SU-DHL-6 (cell line): Measurements from ENCODE around the gene SYCP3.

Source experiments
- H2AFZ ChIP-seq: fragments of 200-600 bp; sonication (generic); 2 replicates; pipeline ENCODE4 v1.6.1; 2014; ENCODE audit warnings: low read depth, mild to moderate bottlenecking, moderate library complexity, mixed read lengths, antibody characterized with exemption, low read length; ENCODE audit not compliant: severe bottlenecking
- H3F3A ChIP-seq: fragments of 200-600 bp; shearing (Covaris generic); 2 replicates; pipeline ENCODE4 v1.6.0; 2016; ENCODE audit warnings: antibody characterized with exemption, mild to moderate bottlenecking; ENCODE audit not compliant: insufficient read depth
- H3K27ac ChIP-seq: fragments of 200-600 bp; sonication (generic); 2 replicates; pipeline ENCODE4 v1.5.1; 2016; ENCODE audit warnings: low read depth, mild to moderate bottlenecking, low read length, moderate library complexity, mixed read lengths
- H3K27me3 ChIP-seq: fragments of 200-600 bp; sonication (generic), shearing (Covaris generic); 2 replicates; pipeline ENCODE4 v1.6.0; 2014; ENCODE audit warnings: mild to moderate bottlenecking, low read length
- H3K36me3 ChIP-seq: fragments of 200-600 bp; sonication (generic); 2 replicates; pipeline ENCODE4 v1.6.1; 2014; ENCODE audit warnings: mild to moderate bottlenecking, low read length, mixed read lengths
- H3K4me2 ChIP-seq: fragments of 300-600, 200-600 bp; shearing (Covaris generic), sonication (generic); 2 replicates; pipeline ENCODE4 v1.6.0; 2014; ENCODE audit warnings: low read length, low read depth, mild to moderate bottlenecking; ENCODE audit not compliant: poor library complexity, severe bottlenecking
- H3K4me3 ChIP-seq: fragments of 200-600 bp; sonication (generic); 2 replicates; pipeline ENCODE4 v1.5.1; 2014; ENCODE audit warnings: antibody characterized with exemption, low read length, mild to moderate bottlenecking, mixed read lengths; ENCODE audit not compliant: insufficient read depth, poor library complexity, severe bottlenecking
- H3K79me2 ChIP-seq: fragments of 200-600 bp; sonication (generic); 2 replicates; pipeline ENCODE4 v1.6.1; 2014; ENCODE audit warnings: mild to moderate bottlenecking, low read length, moderate library complexity; ENCODE audit not compliant: insufficient read depth
- H3K9ac ChIP-seq: fragments of 200-600 bp; sonication (generic); 2 replicates; pipeline ENCODE4 v1.7.0; 2014; ENCODE audit warnings: mild to moderate bottlenecking, low read length
- H3K9me2 ChIP-seq: fragments of 200-600 bp; sonication (generic); replicated peaks from 2 replicates; pipeline ENCODE4 v1.6.1; 2014; ENCODE audit warnings: low read length; ENCODE audit not compliant: insufficient read depth
- H3K9me3 ChIP-seq: fragments of 200-600 bp; sonication (generic); 2 replicates; pipeline ENCODE4 v1.6.1; 2014; ENCODE audit warnings: low read length, mixed read lengths; ENCODE audit not compliant: insufficient read depth
- H4K20me1 ChIP-seq: fragments of 200-600 bp; sonication (generic); 2 replicates; pipeline ENCODE4 v1.6.1; 2014; ENCODE audit warnings: low read depth, mild to moderate bottlenecking, antibody characterized with exemption, low read length, moderate library complexity, mixed read lengths
- EZH2phosphoT487 ChIP-seq: fragments of 200-600 bp; sonication (generic), shearing (Covaris generic); conservative IDR thresholded peaks from 2 replicates; pipeline ENCODE4 v1.6.1; 2018; ENCODE audit warnings: mild to moderate bottlenecking, antibody characterized with exemption, low read length, moderate library complexity, mixed read lengths
- TF ChIP-seq, protein P1 (sequence below): fragments of 200-600 bp; sonication (generic); IDR thresholded peaks from one replicate; pipeline ENCODE4 v1.5.1; 2017; ENCODE audit warnings: antibody characterized with exemption, mild to moderate bottlenecking, low read length, moderate library complexity; ENCODE audit not compliant: insufficient read depth, poor library complexity, severe bottlenecking

SYCP3 gene

DNA sequence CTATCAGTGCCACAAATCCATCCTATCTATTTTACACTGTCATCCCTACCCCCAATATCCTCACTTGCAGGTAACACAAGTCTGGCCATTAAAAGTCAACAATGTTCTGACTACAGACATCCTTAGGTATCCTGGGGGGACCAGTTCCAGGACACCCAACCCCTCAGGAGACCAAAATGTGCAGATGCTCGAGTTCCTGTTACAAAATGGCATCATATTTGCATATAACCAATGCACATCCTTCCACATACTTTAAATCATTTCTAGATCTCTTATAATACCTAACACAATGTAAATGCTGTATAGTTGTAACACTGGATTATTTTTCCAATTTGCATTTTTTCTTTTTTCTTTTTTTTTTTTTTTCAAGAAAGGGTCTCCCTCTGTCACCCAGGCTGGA lies 6.9 kb downstream of the SYCP3 start:
- Histone ChIP-seq H3K36me3 (peaks cover 12% of the 10 kb centered on the region), H3K27ac (no peak overlapping the region), H2AFZ (no peak overlapping the region), H3F3A (peaks cover 4% of the 10 kb centered on the region; the same call in 1 of the 2 replicates), H3K9me2 (no peaks in the 10 kb centered on the region), H3K27me3 (no peaks in the 10 kb centered on the region), H3K9me3 (no peaks in the 10 kb centered on the region), H3K4me2 (no peak overlapping the region), H4K20me1 (no peaks in the 10 kb centered on the region), H3K9ac (no peak overlapping the region), H3K79me2 (no peaks in the 10 kb centered on the region), H3K4me3 (no peak overlapping the region)
- TF ChIP-seq, protein P1, sequence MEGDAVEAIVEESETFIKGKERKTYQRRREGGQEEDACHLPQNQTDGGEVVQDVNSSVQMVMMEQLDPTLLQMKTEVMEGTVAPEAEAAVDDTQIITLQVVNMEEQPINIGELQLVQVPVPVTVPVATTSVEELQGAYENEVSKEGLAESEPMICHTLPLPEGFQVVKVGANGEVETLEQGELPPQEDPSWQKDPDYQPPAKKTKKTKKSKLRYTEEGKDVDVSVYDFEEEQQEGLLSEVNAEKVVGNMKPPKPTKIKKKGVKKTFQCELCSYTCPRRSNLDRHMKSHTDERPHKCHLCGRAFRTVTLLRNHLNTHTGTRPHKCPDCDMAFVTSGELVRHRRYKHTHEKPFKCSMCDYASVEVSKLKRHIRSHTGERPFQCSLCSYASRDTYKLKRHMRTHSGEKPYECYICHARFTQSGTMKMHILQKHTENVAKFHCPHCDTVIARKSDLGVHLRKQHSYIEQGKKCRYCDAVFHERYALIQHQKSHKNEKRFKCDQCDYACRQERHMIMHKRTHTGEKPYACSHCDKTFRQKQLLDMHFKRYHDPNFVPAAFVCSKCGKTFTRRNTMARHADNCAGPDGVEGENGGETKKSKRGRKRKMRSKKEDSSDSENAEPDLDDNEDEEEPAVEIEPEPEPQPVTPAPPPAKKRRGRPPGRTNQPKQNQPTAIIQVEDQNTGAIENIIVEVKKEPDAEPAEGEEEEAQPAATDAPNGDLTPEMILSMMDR: no peak
- TF ChIP-seq EZH2phosphoT487: no peak

GRCh38 chr12:101729842-101730241 lies 9.4 kb downstream of the SYCP3 start:
- Histone ChIP-seq H3K9me3 (no peaks in the 10 kb centered on the region), H3K9me2 (no peaks in the 10 kb centered on the region), H3K4me2 (no peak overlapping the region), H2AFZ (no peak overlapping the region), H3K36me3 (peaks cover 12% of the 10 kb centered on the region), H3F3A (no peaks in the 10 kb centered on the region), H3K27ac (no peak overlapping the region), H3K27me3 (no peaks in the 10 kb centered on the region), H3K79me2 (no peaks in the 10 kb centered on the region), H4K20me1 (no peaks in the 10 kb centered on the region), H3K4me3 (no peak overlapping the region), H3K9ac (no peak overlapping the region)
- TF ChIP-seq, protein P1: no peak
- no peak for TF ChIP-seq EZH2phosphoT487

- no peaks in the 10 kb centered on the region for H4K20me1 ChIP-seq
- no peaks in the 10 kb centered on the region for H3K27me3 ChIP-seq
- TF ChIP-seq EZH2phosphoT487: no peak
- TF ChIP-seq, protein P1: no peak
- no peak overlapping the region for H3K27ac ChIP-seq
- peaks cover 5% of the 10 kb centered on the region; the same call in 1 of the 2 replicates for H3K36me3 ChIP-seq
- no peak overlapping the region for H3K4me3 ChIP-seq
- H3K9ac ChIP-seq: no peak overlapping the region
- no peak overlapping the region for H3K4me2 ChIP-seq
- no peaks in the 10 kb centered on the region for H3K9me3 ChIP-seq
- H2AFZ ChIP-seq: no peak overlapping the region
- H3K79me2 ChIP-seq: no peaks in the 10 kb centered on the region
- H3K9me2 ChIP-seq: no peaks in the 10 kb centered on the region
- H3F3A ChIP-seq: no peaks in the 10 kb centered on the region
Observed at GRCh38 chr12:101727098-101727497, 12.2 kb downstream of the SYCP3 start.

DNA sequence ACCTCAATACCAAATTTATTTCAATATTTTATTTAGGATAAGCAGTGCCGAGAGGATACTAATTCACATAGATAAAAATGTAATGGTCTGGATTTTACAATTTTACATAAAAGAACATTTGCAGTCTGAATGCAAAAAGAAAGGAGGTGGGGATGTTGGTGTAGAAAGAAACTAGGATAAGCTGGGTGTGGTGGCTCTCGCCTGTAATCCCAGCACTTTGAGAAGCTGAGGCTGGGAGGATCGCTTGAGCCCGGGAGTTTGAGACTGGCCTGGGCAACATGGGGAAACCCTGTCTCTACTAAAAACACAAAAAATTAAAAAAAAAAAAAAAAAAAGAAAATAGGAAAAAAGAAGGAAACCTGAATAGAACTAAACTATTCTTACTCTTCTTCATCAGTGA lies 16.9 kb downstream of the SYCP3 start:
- no peak for TF ChIP-seq EZH2phosphoT487
- TF ChIP-seq, protein P1: no peak
- Histone ChIP-seq H3K9me2 (no peaks in the 10 kb centered on the region), H3K79me2 (no peaks in the 10 kb centered on the region), H3K9ac (no peak overlapping the region), H3K4me3 (no peak overlapping the region), H3K9me3 (no peaks in the 10 kb centered on the region), H3F3A (no peaks in the 10 kb centered on the region), H3K4me2 (no peak overlapping the region), H3K27ac (no peak overlapping the region), H3K27me3 (no peaks in the 10 kb centered on the region), H3K36me3 (no peaks in the 10 kb centered on the region; the same call in 1 of the 2 replicates), H4K20me1 (no peaks in the 10 kb centered on the region), H2AFZ (no peak overlapping the region)
